HTR-8/SVneo (cell line): ENCODE results near the gene PARP4.
"Not testable (repeated sequence)": the region's sequence is repeated elsewhere in the genome, so short reads cannot be mapped to it uniquely, and the experiment has no call there.

ENCODE experiments used
- DNase-seq: peaks from one replicate; pipeline ENCODE4 v3.0.0; 2011; ENCODE audit warnings: low spot score, mixed read lengths; ENCODE audit not compliant: insufficient read length
- FAIRE-seq: peaks from 2 replicates; lab custom pipeline; 2011; peaks lifted over from hg19 to GRCh38; lab: Jason Lieb, UNC

The PARP4 gene

GRCh38 chr13:24381541-24382265, 130.9 kb downstream of the PARP4 start:
- no peak for DNase-seq
- no peak for FAIRE-seq

GRCh38 chr13:24380881-24381280, 131.7 kb downstream of the PARP4 start:
- FAIRE-seq, DNase-seq: not testable (repeated sequence)

- FAIRE-seq, DNase-seq: not testable (repeated sequence)
These were observed 132.4 kb downstream of the PARP4 start for GRCh38 chr13:24380227-24380626.

- FAIRE-seq, DNase-seq: not testable (repeated sequence)
These were observed 141.3 kb downstream of the PARP4 start for GRCh38 chr13:24371273-24371672.
